CD4-positive, alpha-beta T cell (primary cell): ENCODE data around the gene THSD7A. TPM values are rescaled to one million over a fixed set of nuclear protein-coding genes. Genes with fewer than 3 reads are reported as not detected.

Experiments
- ATAC-seq: fragments of 200-7000 bp; cut with Tn5 transposase; one replicate; pipeline ENCODE4 v1.10.0; 2022; ENCODE audit warnings: mild to moderate bottlenecking; ENCODE audit not compliant: poor library complexity
- CTCF ChIA-PET: fragments of 350-600 bp; sonication (Branson Sonifier 250); formaldehyde crosslinking; loops from one replicate; lab custom pipeline; 2021; ENCODE audit warnings: antibody characterized with exemption, inconsistent platforms; lab: Charles Lee
- POLR2A ChIA-PET: fragments of 350-600 bp; sonication (Branson Sonifier 250); formaldehyde crosslinking; loops from one replicate; lab custom pipeline; 2021; ENCODE audit warnings: antibody characterized with exemption, inconsistent platforms; lab: Charles Lee
- DNase-seq, 14 experiments: peaks; one replicate each; pipeline ENCODE4 v3.0.0-alpha.2; 2013 to 2020; ENCODE audit warnings: mixed read lengths in 2 of 14
- H3K27ac ChIP-seq, 2 donors: one replicate each; pipeline versions ENCODE4 v1.5.1 to v1.7.0; 2013; ENCODE audit warnings: low read length in 2 of 2, low read depth in 1 of 2, mild to moderate bottlenecking in 1 of 2
- H3K27me3 ChIP-seq, 2 experiments: 1 replicate in 1 of 2; 2 replicates in 1 of 2; pipeline versions ENCODE4 v1.6.1 to v1.7.0; 2013; ENCODE audit warnings: low read length in 2 of 2, control low read depth in 1 of 2, mild to moderate bottlenecking in 1 of 2, moderate library complexity in 1 of 2; ENCODE audit not compliant: insufficient read depth in 2 of 2, control insufficient read depth in 1 of 2
- H3K36me3 ChIP-seq: one replicate; pipeline ENCODE4 v1.6.1; 2013; ENCODE audit warnings: low read length, control low read depth; ENCODE audit not compliant: insufficient read depth
- H3K4me1 ChIP-seq: one replicate; pipeline ENCODE4 v1.6.1; 2013; ENCODE audit warnings: low read length, control low read depth; ENCODE audit not compliant: insufficient read depth
- H3K4me3 ChIP-seq: one replicate; pipeline ENCODE4 v1.5.1; 2013; ENCODE audit warnings: mild to moderate bottlenecking, low read length, moderate library complexity
- H3K9me3 ChIP-seq, 2 experiments: 1 replicate in 1 of 2; 2 replicates in 1 of 2; pipeline versions ENCODE4 v1.6.1 to v1.7.0; 2013; ENCODE audit warnings: low read length in 2 of 2, mild to moderate bottlenecking in 2 of 2, control low read depth in 1 of 2, moderate library complexity in 1 of 2; ENCODE audit not compliant: control insufficient read depth in 1 of 2, insufficient read depth in 1 of 2
- H3K27ac Mint-ChIP-seq: one replicate; pipeline ENCODE4 v1.8.0; 2020; ENCODE audit warnings: mixed read lengths
- H3K27me3 Mint-ChIP-seq: one replicate; pipeline ENCODE4 v1.8.0; 2021; ENCODE audit warnings: mixed read lengths
- H3K36me3 Mint-ChIP-seq: one replicate; pipeline ENCODE4 v1.8.0; 2021; ENCODE audit warnings: low read depth, mixed read lengths
- H3K4me1 Mint-ChIP-seq: one replicate; pipeline ENCODE4 v1.8.0; 2021; ENCODE audit warnings: low read depth, mixed read lengths
- H3K4me3 Mint-ChIP-seq: one replicate; pipeline ENCODE4 v1.8.0; 2020; ENCODE audit warnings: mild to moderate bottlenecking, mixed read lengths
- H3K9me3 Mint-ChIP-seq: one replicate; pipeline ENCODE4 v1.8.0; 2020; ENCODE audit warnings: mixed read lengths
- intact Hi-C, 2 experiments: fragments of 100-400 bp; cut with DNase I in 1 of 2; cut with micrococcal nuclease in 1 of 2; formaldehyde crosslinking; loops; one replicate each; pipeline versions ENCODE4 v1.15.1 to v1.9.0; 2023 to 2025; cut with DNase I, micrococcal nuclease
- total RNA-seq, 174 experiments: library from RNA in 2 of 174; stranded (reverse) in 2 of 174; gene quantifications; one replicate each; pipeline ENCODE4 v1.2.3 and lab custom pipeline; 2021 to 2026
- TF ChIP-seq, protein P1 (sequence below): fragments of 200-600 bp; IDR thresholded peaks from one replicate; pipeline ENCODE4 v1.8.0; 2022; ENCODE audit warnings: antibody characterized with exemption, mild to moderate bottlenecking

Gene THSD7A
- total RNA-seq, 2 experiments from 2014 or later: not detected

DNA sequence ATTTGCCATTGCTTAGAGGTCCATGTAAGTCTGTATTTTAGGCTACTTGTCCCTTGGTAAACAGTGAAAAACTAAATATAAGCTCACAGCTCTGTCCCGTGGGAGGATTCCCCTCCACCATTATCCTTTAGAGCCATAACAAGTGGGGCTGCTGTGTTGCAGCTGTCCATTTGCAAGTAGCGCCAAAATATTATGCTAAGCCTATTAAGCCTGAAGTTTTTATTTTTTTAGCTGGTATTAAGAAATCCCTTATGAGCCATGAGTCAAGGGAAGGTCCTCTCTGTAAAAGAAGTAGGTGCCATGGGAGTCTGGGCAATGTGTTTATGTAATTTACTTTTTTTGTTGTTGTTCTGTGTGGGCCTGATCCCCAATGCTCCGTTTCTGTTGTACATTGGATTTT is 183.9 kb downstream of the THSD7A start:
- Mint-ChIP-seq H3K36me3 (no peaks in the 10 kb centered on the region), H3K4me1 (no peaks in the 10 kb centered on the region), H3K4me3 (no peak overlapping the region), H3K27ac (no peak overlapping the region), H3K9me3 (peaks cover 3% of the 10 kb centered on the region), H3K27me3 (no peaks in the 10 kb centered on the region)
- H3K36me3 ChIP-seq: no peaks in the 10 kb centered on the region
- intact Hi-C loops: no loop called here
- no peak overlapping the region for H3K4me3 ChIP-seq
- H3K4me1 ChIP-seq: no peaks in the 10 kb centered on the region
- no peaks in the 10 kb centered on the region for H3K27me3 ChIP-seq
- ChIA-PET CTCF (no interaction called here), POLR2A (no interaction called here)
- DNase-seq (no peak), ATAC-seq (no peak)
- H3K9me3 ChIP-seq: no peaks in the 10 kb centered on the region
- TF ChIP-seq, protein P1, sequence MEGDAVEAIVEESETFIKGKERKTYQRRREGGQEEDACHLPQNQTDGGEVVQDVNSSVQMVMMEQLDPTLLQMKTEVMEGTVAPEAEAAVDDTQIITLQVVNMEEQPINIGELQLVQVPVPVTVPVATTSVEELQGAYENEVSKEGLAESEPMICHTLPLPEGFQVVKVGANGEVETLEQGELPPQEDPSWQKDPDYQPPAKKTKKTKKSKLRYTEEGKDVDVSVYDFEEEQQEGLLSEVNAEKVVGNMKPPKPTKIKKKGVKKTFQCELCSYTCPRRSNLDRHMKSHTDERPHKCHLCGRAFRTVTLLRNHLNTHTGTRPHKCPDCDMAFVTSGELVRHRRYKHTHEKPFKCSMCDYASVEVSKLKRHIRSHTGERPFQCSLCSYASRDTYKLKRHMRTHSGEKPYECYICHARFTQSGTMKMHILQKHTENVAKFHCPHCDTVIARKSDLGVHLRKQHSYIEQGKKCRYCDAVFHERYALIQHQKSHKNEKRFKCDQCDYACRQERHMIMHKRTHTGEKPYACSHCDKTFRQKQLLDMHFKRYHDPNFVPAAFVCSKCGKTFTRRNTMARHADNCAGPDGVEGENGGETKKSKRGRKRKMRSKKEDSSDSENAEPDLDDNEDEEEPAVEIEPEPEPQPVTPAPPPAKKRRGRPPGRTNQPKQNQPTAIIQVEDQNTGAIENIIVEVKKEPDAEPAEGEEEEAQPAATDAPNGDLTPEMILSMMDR: no peak
- no peak overlapping the region for H3K27ac ChIP-seq

DNA sequence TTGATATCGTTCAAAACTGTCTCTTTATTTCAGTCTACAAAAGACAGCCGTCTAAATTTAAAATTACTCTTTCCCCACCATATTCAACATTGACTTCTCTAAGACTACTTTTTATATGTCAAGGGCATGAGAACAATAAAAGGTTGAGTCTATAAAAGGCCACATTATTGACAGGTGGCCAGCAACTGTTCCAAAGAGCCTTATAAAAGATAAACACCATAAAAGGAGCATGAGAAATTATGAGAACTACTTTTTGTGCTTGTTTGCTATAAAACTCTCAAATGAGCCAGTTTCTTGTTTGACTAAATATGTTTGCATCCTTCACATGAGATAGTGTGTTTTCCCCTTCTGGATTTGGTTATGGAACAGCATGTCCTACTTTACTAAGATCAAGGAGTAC is 189.2 kb downstream of the THSD7A start:
- Mint-ChIP-seq H3K9me3 (no peaks in the 10 kb centered on the region), H3K27ac (no peak overlapping the region), H3K4me3 (no peak overlapping the region), H3K27me3 (no peaks in the 10 kb centered on the region), H3K36me3 (no peaks in the 10 kb centered on the region), H3K4me1 (no peaks in the 10 kb centered on the region)
- intact Hi-C loops: no loop called here
- H3K4me1 ChIP-seq: no peaks in the 10 kb centered on the region
- no peak overlapping the region for H3K4me3 ChIP-seq
- no peaks in the 10 kb centered on the region for H3K36me3 ChIP-seq
- H3K27me3 ChIP-seq: no peaks in the 10 kb centered on the region
- no peak for ATAC-seq
- TF ChIP-seq, protein P1: no peak
- H3K9me3 ChIP-seq: no peaks in the 10 kb centered on the region
- CTCF ChIA-PET: no interaction called here
- no peak overlapping the region for H3K27ac ChIP-seq
- DNase-seq: no peak
- POLR2A ChIA-PET: no interaction called here

DNA sequence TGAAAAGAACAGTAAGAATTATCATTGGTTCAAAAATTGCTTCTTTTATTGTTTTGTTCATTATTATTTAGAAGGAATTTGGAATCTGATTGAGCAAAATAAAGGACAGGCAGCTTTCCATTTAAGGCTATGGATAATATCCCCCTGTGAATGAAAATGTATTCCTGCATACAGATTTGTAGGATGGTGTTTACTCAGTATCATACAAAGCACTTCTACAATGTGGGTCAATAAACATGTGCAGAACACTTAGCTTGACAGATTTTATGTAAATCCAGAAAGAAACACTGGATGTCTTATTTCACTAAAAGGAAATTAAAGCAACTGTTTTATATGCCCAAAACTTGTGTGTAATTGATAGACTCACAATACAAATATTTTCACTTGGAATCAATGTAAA is 189.7 kb downstream of the THSD7A start:
- H3K27ac ChIP-seq: no peak overlapping the region
- H3K9me3 ChIP-seq: no peaks in the 10 kb centered on the region
- Mint-ChIP-seq H3K36me3 (no peaks in the 10 kb centered on the region), H3K9me3 (no peaks in the 10 kb centered on the region), H3K4me3 (no peak overlapping the region), H3K27ac (no peak overlapping the region), H3K27me3 (no peaks in the 10 kb centered on the region), H3K4me1 (no peaks in the 10 kb centered on the region)
- TF ChIP-seq, protein P1: no peak
- no peak for DNase-seq
- H3K36me3 ChIP-seq: no peaks in the 10 kb centered on the region
- POLR2A ChIA-PET: no interaction called here
- ATAC-seq: no peak
- H3K4me1 ChIP-seq: no peaks in the 10 kb centered on the region
- H3K27me3 ChIP-seq: no peaks in the 10 kb centered on the region
- intact Hi-C loops: no loop called here
- H3K4me3 ChIP-seq: no peak overlapping the region
- CTCF ChIA-PET: no interaction called here
